Measurements from ENCODE around the gene JUNB. TPM values are rescaled to one million over a fixed set of nuclear protein-coding genes. Genes with fewer than 3 reads are reported as not detected.
A peak's percentile ranks its signal among the peaks of the same experiment; 100 is the strongest.

Gene JUNB
- total RNA-seq, 1 donor from 2014 or later = 101 TPM

DNA sequence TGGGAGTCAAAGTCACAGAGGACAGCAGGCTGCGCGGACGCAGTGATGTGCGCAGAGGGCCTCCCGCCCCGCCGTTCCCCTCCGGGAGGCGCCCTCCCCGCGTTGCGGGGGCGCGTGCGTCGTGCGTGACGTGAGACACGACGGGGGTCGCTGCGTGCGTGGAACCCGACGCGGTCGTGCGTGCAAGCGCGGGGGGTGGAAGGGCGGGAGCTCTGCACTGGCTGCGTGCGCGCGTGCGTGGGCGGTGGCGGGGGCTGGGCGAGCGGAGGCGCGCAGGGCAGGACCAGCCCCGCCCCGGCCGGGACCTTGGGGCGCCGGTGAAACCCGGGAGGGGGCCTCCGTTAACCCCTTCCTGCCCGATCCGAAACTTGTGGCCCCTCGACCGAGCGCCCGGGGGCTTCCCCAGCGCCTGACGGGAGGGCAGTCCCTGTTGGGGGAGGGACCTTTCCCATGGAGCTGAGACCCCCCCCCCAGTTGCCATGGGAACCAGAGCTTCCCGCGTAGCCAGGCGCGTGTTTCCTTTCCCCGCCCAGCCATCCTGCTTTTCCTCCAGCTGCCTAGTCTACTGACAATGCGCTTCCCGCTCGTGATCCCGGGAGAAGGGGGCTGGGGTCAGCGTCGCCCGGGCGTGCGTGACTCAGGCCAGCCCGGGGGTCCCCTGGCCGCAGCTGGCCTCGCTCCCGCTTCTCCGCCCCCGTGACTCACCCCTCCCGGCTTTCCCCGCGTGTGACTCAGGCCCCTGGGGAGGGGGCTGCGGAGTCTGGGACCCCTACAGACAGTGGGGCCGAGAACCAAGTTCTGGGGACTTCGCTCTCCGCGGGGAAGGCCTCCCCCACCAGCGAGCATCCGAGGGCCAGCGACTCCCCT, 8.6 kb upstream of the JUNB start:
- H3K4me2 ChIP-seq (ENCODE audit: low read length) = peak overlapping the region; percentile 94
- H3K4me1 ChIP-seq (ENCODE audit: insufficient read depth, low read length) = peaks cover 56% of the 10 kb centered on the region
- no peak for FAIRE-seq
- H3K4me3 ChIP-seq (ENCODE audit: insufficient read depth, low read depth, low read length) = peak overlapping the region; percentile 59
- peak overlapping the region; percentile 81 for H3K27ac ChIP-seq (ENCODE audit: low read depth, low read length)
- H3K36me3 ChIP-seq (ENCODE audit: insufficient read depth, low read length) = no peaks in the 10 kb centered on the region
- H3K4me3 Mint-ChIP-seq (ENCODE audit: unreplicated experiment) = peak overlapping the region; percentile 76
- no peak for TF ChIP-seq EZH2 (IDR thresholded peaks at IDR 0.05; ENCODE audit: insufficient read depth, low read length)
- TF ChIP-seq CTCF (IDR thresholded peaks at IDR 0.05; ENCODE audit: insufficient read depth, low read depth, low read length) = no peak
- H3K79me2 ChIP-seq (ENCODE audit: insufficient read depth, low read length) = no peaks in the 10 kb centered on the region
- H3K9me3 Mint-ChIP-seq (ENCODE audit: unreplicated experiment) = no peaks in the 10 kb centered on the region
- H3K27me3 Mint-ChIP-seq (ENCODE audit: low read depth, unreplicated experiment) = no peaks in the 10 kb centered on the region
- no peaks in the 10 kb centered on the region for H3K9me3 ChIP-seq (ENCODE audit: insufficient read depth, low read depth, low read length)
- H3K9ac ChIP-seq (ENCODE audit: low read length) = peak overlapping the region; percentile 83
- DNase-seq (ENCODE audit: low read depth) = peak; percentile 74
- H3K27ac Mint-ChIP-seq (ENCODE audit: unreplicated experiment) = peak overlapping the region; percentile 94
- no peaks in the 10 kb centered on the region for H4K20me1 ChIP-seq (ENCODE audit: insufficient read depth, low read length)
- H3K36me3 Mint-ChIP-seq (ENCODE audit: low read depth, unreplicated experiment) = no peaks in the 10 kb centered on the region
- no peaks in the 10 kb centered on the region for H3K27me3 ChIP-seq (ENCODE audit: insufficient read depth, low read length)
- peak overlapping the region; percentile 79 for H2AFZ ChIP-seq (ENCODE audit: low read depth, low read length)
- H3K4me1 Mint-ChIP-seq (ENCODE audit: low read depth, unreplicated experiment) = peaks cover 21% of the 10 kb centered on the region

DNA sequence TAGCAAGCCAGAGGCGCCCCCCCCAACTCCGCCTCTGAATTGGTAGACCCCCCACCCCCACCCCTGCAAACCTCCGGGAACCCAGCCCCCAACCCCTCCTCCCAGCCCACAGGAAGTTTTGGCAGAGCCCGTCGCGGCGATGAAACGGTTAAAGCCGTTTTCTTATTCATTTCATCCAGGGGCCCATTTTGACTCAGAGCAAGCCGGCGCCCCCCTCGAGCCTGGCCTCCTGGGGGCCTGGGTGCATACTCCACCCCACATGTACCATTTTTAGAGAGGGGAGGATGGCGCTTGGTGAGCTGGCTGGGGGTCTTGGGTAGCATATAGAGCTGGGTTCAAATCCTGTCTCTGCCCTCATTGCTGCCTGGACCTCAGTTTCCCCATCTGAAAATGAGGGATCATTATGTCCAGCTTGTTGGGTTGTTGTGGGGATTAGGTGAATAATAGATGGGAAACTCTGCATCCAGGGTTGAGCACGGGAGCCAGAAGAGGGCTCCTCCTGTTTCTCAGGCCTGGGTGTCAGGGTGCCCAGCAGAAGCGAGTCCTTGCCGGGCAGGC, 7.9 kb upstream of the JUNB start:
- peaks cover 57% of the 10 kb centered on the region for H3K4me1 ChIP-seq (ENCODE audit: insufficient read depth, low read length)
- no peaks in the 10 kb centered on the region for H3K36me3 Mint-ChIP-seq (ENCODE audit: low read depth, unreplicated experiment)
- peak overlapping the region; percentile 83 for H3K9ac ChIP-seq (ENCODE audit: low read length)
- H4K20me1 ChIP-seq (ENCODE audit: insufficient read depth, low read length) = no peaks in the 10 kb centered on the region
- DNase-seq (ENCODE audit: low read depth) (no peak), FAIRE-seq (no peak)
- H3K27me3 ChIP-seq (ENCODE audit: insufficient read depth, low read length) = no peaks in the 10 kb centered on the region
- H3K27ac ChIP-seq (ENCODE audit: low read depth, low read length) = peak overlapping the region; percentile 81
- H3K4me1 Mint-ChIP-seq (ENCODE audit: low read depth, unreplicated experiment) = peaks cover 25% of the 10 kb centered on the region
- peak overlapping the region; percentile 94 for H3K4me2 ChIP-seq (ENCODE audit: low read length)
- no peaks in the 10 kb centered on the region for H3K36me3 ChIP-seq (ENCODE audit: insufficient read depth, low read length)
- H3K27ac Mint-ChIP-seq (ENCODE audit: unreplicated experiment) = peak overlapping the region; percentile 92
- peak overlapping the region; percentile 73 for H3K4me3 Mint-ChIP-seq (ENCODE audit: unreplicated experiment)
- peak overlapping the region; percentile 56 for H2AFZ ChIP-seq (ENCODE audit: low read depth, low read length)
- H3K9me3 Mint-ChIP-seq (ENCODE audit: unreplicated experiment) = no peaks in the 10 kb centered on the region
- no peak for TF ChIP-seq CTCF (IDR thresholded peaks at IDR 0.05; ENCODE audit: insufficient read depth, low read depth, low read length)
- no peak for TF ChIP-seq EZH2 (IDR thresholded peaks at IDR 0.05; ENCODE audit: insufficient read depth, low read length)
- H3K4me3 ChIP-seq (ENCODE audit: insufficient read depth, low read depth, low read length) = no peak overlapping the region
- no peaks in the 10 kb centered on the region for H3K27me3 Mint-ChIP-seq (ENCODE audit: low read depth, unreplicated experiment)
- H3K9me3 ChIP-seq (ENCODE audit: insufficient read depth, low read depth, low read length) = no peaks in the 10 kb centered on the region
- H3K79me2 ChIP-seq (ENCODE audit: insufficient read depth, low read length) = no peaks in the 10 kb centered on the region

Data from astrocyte (in vitro differentiated cells and primary cell).